HepG2 (cell line): ENCODE measurements around the gene CDK13. TPM values are rescaled to one million over a fixed set of nuclear protein-coding genes. Genes with fewer than 3 reads are reported as not detected.

Experiments
- ATAC-seq: fragments of 200-7000 bp; cut with Tn5 transposase; 3 replicates; pipeline ENCODE4 v1.9.1; 2020; ENCODE audit warnings: mild to moderate bottlenecking, moderate library complexity
- BruUV-seq: library from RNA; stranded (reverse); fragments of 400-500 nt; replicated peaks from 2 replicates; lab custom pipeline; 2021; lab: Mats Ljungman, UMichigan
- CTCF ChIA-PET: fragments of 300-600 bp; formaldehyde crosslinking; extraction: SDS; loops from one replicate; lab custom pipeline; 2021; ENCODE audit warnings: low total read pairs, inconsistent platforms, low intra/inter-chr PET ratio; lab: Yijun Ruan, JAX
- POLR2A ChIA-PET: fragments of 350-600 bp; sonication (Branson Sonifier 250); formaldehyde crosslinking; loops from one replicate; lab custom pipeline; 2020; ENCODE audit warnings: antibody characterized with exemption, inconsistent platforms; lab: Yijun Ruan, JAX
- DNase-seq: peaks from one replicate; pipeline ENCODE4 v3.0.0-alpha.2; 2015; ENCODE audit warnings: low spot score
- FAIRE-seq: peaks from 3 replicates; lab custom pipeline; 2011; peaks lifted over from hg19 to GRCh38; lab: Jason Lieb, UNC
- H2AFZ ChIP-seq: one replicate; pipeline ENCODE4 v1.6.1; 2011; ENCODE audit warnings: low read length, inconsistent platforms
- H3K27ac ChIP-seq: fragments of 300-600 bp; 3 replicates; pipeline ENCODE4 v1.8.0; 2011; ENCODE audit warnings: mixed run types, mild to moderate bottlenecking, mixed read lengths, low read length, inconsistent platforms; ENCODE audit not compliant: insufficient read depth; ENCODE audit errors: extremely low read length
- H3K27me3 ChIP-seq, 2 experiments: fragments of 200-600 bp in 1 of 2; 2 replicates in 1 of 2; 3 replicates in 1 of 2; pipeline versions ENCODE4 v1.6.0 to v1.8.0; 2011; ENCODE audit warnings: low read length in 2 of 2, mild to moderate bottlenecking in 2 of 2, moderate library complexity in 2 of 2, inconsistent platforms in 1 of 2; ENCODE audit not compliant: insufficient read depth in 2 of 2, control insufficient read depth in 1 of 2
- H3K36me3 ChIP-seq, 2 experiments: fragments of 200-600 bp in 1 of 2; replicated peaks in 1 of 2; 2 replicates in 1 of 2; 3 replicates in 1 of 2; pipeline versions ENCODE4 v1.5.1 to v1.8.0; 2011; ENCODE audit warnings: low read length in 2 of 2, inconsistent platforms in 1 of 2; ENCODE audit not compliant: insufficient read depth in 2 of 2, control insufficient read depth in 1 of 2
- H3K4me1 ChIP-seq: 2 replicates; pipeline ENCODE4 v1.5.1; 2012; ENCODE audit warnings: low read length, inconsistent platforms; ENCODE audit not compliant: insufficient read depth
- H3K4me2 ChIP-seq: 2 replicates; pipeline ENCODE4 v1.6.0; 2011; ENCODE audit warnings: low read depth, low read length, inconsistent platforms
- H3K4me3 ChIP-seq, 3 experiments: fragments of 200-600 bp in 1 of 3; sonication (generic), shearing (Covaris generic) in 1 of 3; replicated peaks in 1 of 3; 2 replicates each; pipeline ENCODE4 v1.5.1; 2011 to 2016; ENCODE audit warnings: low read length in 3 of 3, inconsistent platforms in 2 of 3, low read depth in 2 of 3, mild to moderate bottlenecking in 2 of 3, control low read depth in 1 of 3, mixed read lengths in 1 of 3; ENCODE audit not compliant: insufficient read depth in 1 of 3
- H3K79me2 ChIP-seq: one replicate; pipeline ENCODE4 v1.6.1; 2011; ENCODE audit warnings: low read length, inconsistent platforms; ENCODE audit not compliant: insufficient read depth
- H3K9ac ChIP-seq: 2 replicates; pipeline ENCODE4 v1.6.0; 2011; ENCODE audit warnings: mild to moderate bottlenecking, low read depth, low read length, inconsistent platforms; ENCODE audit not compliant: insufficient read depth
- H3K9me3 ChIP-seq: 2 replicates; pipeline ENCODE4 v1.5.1; 2012; ENCODE audit warnings: mild to moderate bottlenecking, low read length
- H4K20me1 ChIP-seq: 2 replicates; pipeline ENCODE4 v1.6.0; 2011; ENCODE audit warnings: inconsistent platforms, mild to moderate bottlenecking, low read length, moderate library complexity; ENCODE audit not compliant: insufficient read depth
- EP300 ChIP-seq, 3 experiments: sonication (generic) in 1 of 3; formaldehyde crosslinking in 1 of 3; IDR thresholded peaks; 2 replicates each; pipeline versions ENCODE4 v1.5.1 to v1.6.1; 2011 to 2020; ENCODE audit warnings: low read depth in 2 of 3, low read length in 2 of 3, borderline replicate concordance in 1 of 3, improper control_type of control experiment in 1 of 3, mild to moderate bottlenecking in 1 of 3, missing genetic modification reagents in 1 of 3, moderate library complexity in 1 of 3
- HOMEZ ChIP-seq: IDR thresholded peaks from 2 replicates; pipeline ENCODE4 v1.6.1; 2016; ENCODE audit warnings: low read depth
- HOXD1 ChIP-seq: sonication (generic); formaldehyde crosslinking; IDR thresholded peaks from 2 replicates; pipeline ENCODE4 v1.5.0; 2020; ENCODE audit warnings: missing genetic modification reagents
- IKZF1 ChIP-seq: fragments of 450-650 bp; IDR thresholded peaks from 2 replicates; pipeline ENCODE4 v1.7.1; 2016
- NFKB2 ChIP-seq: sonication (generic); formaldehyde crosslinking; IDR thresholded peaks from 2 replicates; pipeline ENCODE4 v1.4.0; 2020; ENCODE audit warnings: missing genetic modification reagents, borderline replicate concordance
- TEAD2 ChIP-seq: sonication (generic); formaldehyde crosslinking; IDR thresholded peaks from 2 replicates; pipeline ENCODE4 v1.9.0; 2021; ENCODE audit warnings: missing genetic modification reagents
- TFDP2 ChIP-seq: sonication (generic); formaldehyde crosslinking; IDR thresholded peaks from 2 replicates; pipeline ENCODE4 v1.4.0; 2020; ENCODE audit warnings: missing genetic modification reagents
- THYN1 ChIP-seq: sonication (generic); formaldehyde crosslinking; IDR thresholded peaks from 2 replicates; pipeline ENCODE4 v1.8.1; 2023; ENCODE audit warnings: low read depth, mild to moderate bottlenecking, moderate library complexity, missing genetic modification reagents, borderline replicate concordance
- ZBTB14 ChIP-seq: sonication (generic); formaldehyde crosslinking; IDR thresholded peaks from 2 replicates; pipeline ENCODE4 v1.4.0; 2020; ENCODE audit warnings: missing genetic modification reagents
- ZNF367 ChIP-seq: sonication (generic); formaldehyde crosslinking; IDR thresholded peaks from 2 replicates; pipeline ENCODE4 v1.4.0; 2020; ENCODE audit warnings: missing genetic modification reagents, borderline replicate concordance
- ZNF678 ChIP-seq: sonication (generic); formaldehyde crosslinking; IDR thresholded peaks from 2 replicates; pipeline ENCODE4 v1.4.0; 2020; ENCODE audit warnings: mild to moderate bottlenecking, missing genetic modification reagents
- ZNF720 ChIP-seq: sonication (generic); formaldehyde crosslinking; IDR thresholded peaks from 2 replicates; pipeline ENCODE4 v1.4.0; 2020; ENCODE audit warnings: missing genetic modification reagents
- ZNF747 ChIP-seq: sonication (generic); formaldehyde crosslinking; IDR thresholded peaks from 2 replicates; pipeline ENCODE4 v1.8.1; 2023; ENCODE audit warnings: missing genetic modification reagents, mild to moderate bottlenecking, borderline replicate concordance
- ZNF75D ChIP-seq: sonication (generic); formaldehyde crosslinking; IDR thresholded peaks from 2 replicates; pipeline ENCODE4 v1.8.1; 2023; ENCODE audit warnings: missing genetic modification reagents, mild to moderate bottlenecking, borderline replicate concordance
- ZNF766 ChIP-seq: sonication (generic); formaldehyde crosslinking; IDR thresholded peaks from 2 replicates; pipeline ENCODE4 v1.5.0; 2020; ENCODE audit warnings: missing genetic modification reagents, borderline replicate concordance
- WGBS: methylation state at CpG from one replicate; pipeline ENCODE4 v1.1.6; 2017; ENCODE audit warnings: low lambda C conversion rate; 5-methylcytosine and 5-hydroxymethylcytosine counted together
- in situ Hi-C: cut with HindIII; loops from 2 replicates; pipeline ENCODE4 v1.10.0; 2017; ENCODE audit warnings: low pct_unique_long_range_greater_than_20kb; ENCODE audit not compliant: extremely low pct_ligation_motif_present
- intact Hi-C: fragments of 100-400 bp; cut with micrococcal nuclease; formaldehyde crosslinking; loops from one replicate; pipeline ENCODE4 v1.10.0; 2022; ENCODE audit not compliant: unreplicated experiment
- polyA plus RNA-seq, 8 experiments: library from polyadenylated mRNA; depleted of rRNA in 3 of 8; stranded (reverse) in 7 of 8; unstranded in 1 of 8; fragments of >200 nt; fragmentation: Illumina TruSeq in 4 of 8; extraction: Trizol in 4 of 8; gene quantifications; 2 replicates each; pipeline versions ENCODE4 v1.2.1 to v1.2.3, GENCODE V29; 2011 to 2016; ENCODE audit warnings: low read depth in 4 of 8, missing spikeins in 1 of 8, mixed read lengths in 1 of 8; ENCODE audit not compliant: insufficient read depth in 1 of 8
- total RNA-seq, 5 experiments: library from RNA; depleted of rRNA; stranded (reverse); fragments of >200 nt; fragmentation: Illumina TruSeq; extraction: Trizol; gene quantifications; 2 replicates each; pipeline ENCODE4 v1.2.3, GENCODE V29; 2016; ENCODE audit warnings: low read depth in 1 of 5

Gene CDK13
- total and polyA plus RNA-seq, 2 of the 13 experiments (the other 11 are each of a cell fraction or from before 2014, with no cell fraction given), result 21.0 to 40.9 TPM

- no peak for TF ChIP-seq ZBTB14 (CRISPR knock-in tag)
- no peak for TF ChIP-seq HOMEZ (CRISPR knock-in tag)
- TF ChIP-seq ZNF766 (CRISPR knock-in tag), result no peak
These were observed 58.3 kb downstream of the CDK13 start (continued) for GRCh38 chr7:40008223-40008815.

GRCh38 chr7:40009301-40009700 lies 59.2 kb downstream of the CDK13 start:
- Histone ChIP-seq H3K9me3 (no peaks in the 10 kb centered on the region), H3K79me2 (no peaks in the 10 kb centered on the region), H3K4me2 (no peak overlapping the region), H3K27me3 (no peaks in the 10 kb centered on the region), H3K36me3 (peaks cover 0 to 10% of the 10 kb centered on the region in 2 experiments; a peak in 3 of 5 replicates), H3K9ac (no peak overlapping the region), H3K27ac (no peak overlapping the region)
- in situ Hi-C loops, result no loop called here
- intact Hi-C loops, result no loop called here
- ChIA-PET CTCF (no interaction called here), POLR2A (no interaction called here)
- DNase-seq (no peak), FAIRE-seq (no peak), ATAC-seq (no peak)
- TSS peak; percentile 7 for BruUV-seq
- 98% methylated on average over 1 of the region's 1 CpG for WGBS
- TF ChIP-seq NFKB2 (CRISPR knock-in tag) (no peak), ZNF720 (CRISPR knock-in tag) (no peak), TFDP2 (CRISPR knock-in tag) (no peak), IKZF1 (no peak), EP300 (IDR thresholded peaks at IDR 0.05; ENCODE audit: low read depth in 2 of 2, low read length in 2 of 2) (no peak), EP300 (CRISPR knock-in tag; IDR thresholded peaks at IDR 0.05; ENCODE audit: borderline replicate concordance) (no peak), TEAD2 (CRISPR knock-in tag) (no peak), ZNF747 (no peak), THYN1 (CRISPR knock-in tag) (no peak), ZNF678 (CRISPR knock-in tag) (no peak), HOXD1 (CRISPR knock-in tag) (no peak), ZNF367 (CRISPR knock-in tag) (no peak), ZNF75D (no peak)
- TF ChIP-seq, all 625 proteins: peak for 0
- Histone ChIP-seq H2AFZ (no peak overlapping the region), H4K20me1 (no peaks in the 10 kb centered on the region), H3K4me3 (no peak overlapping the region), H3K4me1 (no peaks in the 10 kb centered on the region)
